DND-41 (cell line): ENCODE results near the gene KCNA1.

ENCODE experiments used
- ATAC-seq: fragments of 200-7000 bp; cut with Tn5 transposase; 3 replicates; pipeline ENCODE4 v1.9.1; 2021; ENCODE audit warnings: low read depth; ENCODE audit not compliant: insufficient read depth
- DNase-seq: peaks from one replicate; pipeline ENCODE4 v3.0.0-alpha.2; 2020
- H2AFZ ChIP-seq: 2 replicates; pipeline ENCODE4 v1.6.0; 2012; ENCODE audit warnings: low read depth, low read length
- H3K27ac ChIP-seq: 2 replicates; pipeline ENCODE4 v1.5.1; 2012; ENCODE audit warnings: low read length, inconsistent platforms
- H3K27me3 ChIP-seq: fragments of 200-600 bp; sonication (generic); 2 replicates; pipeline ENCODE4 v1.6.0; 2012; ENCODE audit warnings: low read length, mild to moderate bottlenecking, inconsistent platforms; ENCODE audit not compliant: insufficient read depth, poor library complexity
- H3K36me3 ChIP-seq: 2 replicates; pipeline ENCODE4 v1.5.1; 2012; ENCODE audit warnings: low read length, inconsistent platforms; ENCODE audit not compliant: insufficient read depth
- H3K4me1 ChIP-seq: 2 replicates; pipeline ENCODE4 v1.5.1; 2012; ENCODE audit warnings: mild to moderate bottlenecking, low read length; ENCODE audit not compliant: insufficient read depth
- H3K4me2 ChIP-seq: 2 replicates; pipeline ENCODE4 v1.6.0; 2012; ENCODE audit warnings: mild to moderate bottlenecking, moderate library complexity, low read length, inconsistent platforms; ENCODE audit not compliant: insufficient read depth
- H3K4me3 ChIP-seq, 2 experiments: fragments of 200-600 bp in 1 of 2; shearing (Covaris generic) in 1 of 2; 2 replicates each; pipeline ENCODE4 v1.5.1; 2012 to 2016; ENCODE audit warnings: inconsistent platforms in 2 of 2, low read length in 2 of 2, mild to moderate bottlenecking in 2 of 2, low read depth in 1 of 2, moderate library complexity in 1 of 2
- H3K79me2 ChIP-seq: 2 replicates; pipeline ENCODE4 v1.6.0; 2012; ENCODE audit warnings: low read length, inconsistent platforms; ENCODE audit not compliant: insufficient read depth
- H3K9ac ChIP-seq: 2 replicates; pipeline ENCODE4 v1.6.0; 2012; ENCODE audit warnings: low read depth, mild to moderate bottlenecking, inconsistent platforms, low read length, moderate library complexity
- H3K9me3 ChIP-seq: 2 replicates; pipeline ENCODE4 v1.5.1; 2012; ENCODE audit warnings: low read length, moderate library complexity, mild to moderate bottlenecking, inconsistent platforms; ENCODE audit not compliant: insufficient read depth, severe bottlenecking
- H4K20me1 ChIP-seq: 2 replicates; pipeline ENCODE4 v1.6.0; 2012; ENCODE audit warnings: low read length; ENCODE audit not compliant: insufficient read depth
- CTCF ChIP-seq: IDR thresholded peaks from 2 replicates; pipeline ENCODE4 v1.5.1; 2012; ENCODE audit warnings: borderline replicate concordance, low read length, moderate library complexity, mild to moderate bottlenecking; ENCODE audit not compliant: poor library complexity, severe bottlenecking; ENCODE audit errors: extremely low read depth
- EZH2 ChIP-seq: IDR thresholded peaks from 3 replicates; pipeline ENCODE4 v1.6.1; 2012; ENCODE audit warnings: borderline replicate concordance, low read depth, mild to moderate bottlenecking, moderate library complexity, low read length, inconsistent platforms; ENCODE audit not compliant: severe bottlenecking

Gene KCNA1

GRCh38 chr12:4909734-4910501, at the start of gene KCNA1:
TSS of gene KCNA1 (plus strand) at chr12:4909905. CDS start at chr12:4911379, 1,474 bp downstream.
- Histone ChIP-seq H3K4me1 (no peaks in the 10 kb centered on the region), H3K4me2 (no peak within 1 kb of the TSS), H3K9ac (no peak within 1 kb of the TSS), H3K79me2 (no peaks in the 10 kb centered on the region), H4K20me1 (no peaks in the 10 kb centered on the region), H3K4me3 (no peak within 1 kb of the TSS), H3K9me3 (no peaks in the 10 kb centered on the region), H3K27me3 (peaks cover 21% of the 10 kb centered on the region), H3K27ac (no peak within 1 kb of the TSS), H3K36me3 (no peaks in the 10 kb centered on the region), H2AFZ (no peak within 1 kb of the TSS)
- DNase-seq (no peak), ATAC-seq (no peak)
- TF ChIP-seq CTCF = no peak
- TF ChIP-seq EZH2 = no peak

- no peak for TF ChIP-seq EZH2
- no peak for TF ChIP-seq CTCF
- Histone ChIP-seq H3K36me3 (no peaks in the 10 kb centered on the region), H3K27me3 (peaks cover 39% of the 10 kb centered on the region), H3K9me3 (no peaks in the 10 kb centered on the region), H3K4me1 (peaks cover 10% of the 10 kb centered on the region), H3K79me2 (no peaks in the 10 kb centered on the region), H3K27ac (no peak overlapping the region), H3K4me2 (no peak overlapping the region), H2AFZ (no peak overlapping the region), H3K4me3 (no peak overlapping the region), H4K20me1 (peaks cover 9% of the 10 kb centered on the region; the same call in 1 of the 2 replicates), H3K9ac (no peak overlapping the region)
- ATAC-seq (no peak), DNase-seq (no peak)
Observed at GRCh38 chr12:4860741-4861140, 49.0 kb upstream of the KCNA1 start.

- peaks cover 9% of the 10 kb centered on the region; the same call in 1 of the 2 replicates for H4K20me1 ChIP-seq
- no peaks in the 10 kb centered on the region for H3K36me3 ChIP-seq
- H2AFZ ChIP-seq = no peak overlapping the region
- H3K4me3 ChIP-seq = no peak overlapping the region
- no peaks in the 10 kb centered on the region for H3K9me3 ChIP-seq
- no peak overlapping the region for H3K4me2 ChIP-seq
- TF ChIP-seq EZH2 = no peak
- no peak for TF ChIP-seq CTCF
- peaks cover 5% of the 10 kb centered on the region for H3K4me1 ChIP-seq
- no peaks in the 10 kb centered on the region for H3K79me2 ChIP-seq
- H3K27ac ChIP-seq = no peak overlapping the region
- DNase-seq = no peak
- peaks cover 44% of the 10 kb centered on the region for H3K27me3 ChIP-seq
- ATAC-seq = no peak
- H3K9ac ChIP-seq = no peak overlapping the region
Observed at GRCh38 chr12:4862809-4863208, 46.9 kb upstream of the KCNA1 start.
